ENCODE results near the gene MAGI1. TPM values are rescaled to one million over a fixed set of nuclear protein-coding genes. Genes with fewer than 3 reads are reported as not detected.

MAGI1 gene
- total and polyA plus RNA-seq, 4 donors: 5.0 to 69.2 (median 28.5) TPM

GRCh38 chr3:66073464-66074141, 34.9 kb upstream of the MAGI1 start:
- intact Hi-C loops (cut with DNase I): no loop called here
- ATAC-seq (ENCODE audit: low FRiP score) (no peak), DNase-seq (no peak)
- 81 to 88% methylated on average over 8 of the region's 8 CpGs for WGBS, 2 donors
- no peaks in the 10 kb centered on the region for H3K36me3 ChIP-seq (ENCODE audit: control insufficient read depth in 1 of 2, insufficient read depth in 2 of 2, low read length in 1 of 2)
- H3K27me3 ChIP-seq (ENCODE audit: control insufficient read depth in 1 of 2, insufficient read depth in 2 of 2, low read length in 1 of 2): no peaks in the 10 kb centered on the region
- H3K4me3 ChIP-seq (ENCODE audit: low read length in 2 of 2): no peak overlapping the region
- no peak overlapping the region for H3K27ac ChIP-seq (ENCODE audit: low read depth in 1 of 2, low read length in 2 of 2)
- H3K4me1 ChIP-seq (ENCODE audit: control insufficient read depth in 1 of 2, insufficient read depth in 2 of 2, low read length in 2 of 2): no peaks in the 10 kb centered on the region
- H3K9me3 ChIP-seq (ENCODE audit: control insufficient read depth, low read length): peaks cover 1% of the 10 kb centered on the region

GRCh38 chr3:66068255-66068654, 29.5 kb upstream of the MAGI1 start:
- ATAC-seq (ENCODE audit: low FRiP score) (no peak), DNase-seq (no peak)
- intact Hi-C loops (cut with DNase I): no loop called here
- no peaks in the 10 kb centered on the region for H3K36me3 ChIP-seq (ENCODE audit: control insufficient read depth in 1 of 2, insufficient read depth in 2 of 2, low read length in 1 of 2)
- no peaks in the 10 kb centered on the region for H3K4me1 ChIP-seq (ENCODE audit: control insufficient read depth in 1 of 2, insufficient read depth in 2 of 2, low read length in 2 of 2)
- no peaks in the 10 kb centered on the region for H3K27me3 ChIP-seq (ENCODE audit: control insufficient read depth in 1 of 2, insufficient read depth in 2 of 2, low read length in 1 of 2)
- 91 to 93% methylated on average over 4 of the region's 4 CpGs for WGBS, 2 donors
- H3K27ac ChIP-seq (ENCODE audit: low read depth in 1 of 2, low read length in 2 of 2): no peak overlapping the region
- H3K9me3 ChIP-seq (ENCODE audit: control insufficient read depth, low read length): no peaks in the 10 kb centered on the region
- H3K4me3 ChIP-seq (ENCODE audit: low read length in 2 of 2): no peak overlapping the region

- intact Hi-C loops (cut with DNase I): no loop called here
- no peaks in the 10 kb centered on the region for H3K36me3 ChIP-seq (ENCODE audit: control insufficient read depth in 1 of 2, insufficient read depth in 2 of 2, low read length in 1 of 2)
- DNase-seq (no peak), ATAC-seq (ENCODE audit: low FRiP score) (no peak)
- 75 to 79% methylated on average over 4 of the region's 4 CpGs for whole genome bisulfite sequencing, 2 donors
- H3K27ac ChIP-seq (ENCODE audit: low read depth in 1 of 2, low read length in 2 of 2): no peak overlapping the region
- H3K9me3 ChIP-seq (ENCODE audit: control insufficient read depth, low read length): no peaks in the 10 kb centered on the region
- no peaks in the 10 kb centered on the region for H3K4me1 ChIP-seq (ENCODE audit: control insufficient read depth in 1 of 2, insufficient read depth in 2 of 2, low read length in 2 of 2)
- H3K27me3 ChIP-seq (ENCODE audit: control insufficient read depth in 1 of 2, insufficient read depth in 2 of 2, low read length in 1 of 2): no peaks in the 10 kb centered on the region
- no peak overlapping the region for H3K4me3 ChIP-seq (ENCODE audit: low read length in 2 of 2)
These were observed 28.4 kb upstream of the MAGI1 start for GRCh38 chr3:66066963-66067617.

GRCh38 chr3:66055289-66055688, 16.6 kb upstream of the MAGI1 start:
- Histone ChIP-seq H3K4me1 (ENCODE audit: control insufficient read depth in 1 of 2, insufficient read depth in 2 of 2, low read length in 2 of 2) (peaks cover 2 to 8% of the 10 kb centered on the region in 2 donors), H3K27ac (ENCODE audit: low read depth in 1 of 2, low read length in 2 of 2) (no peak overlapping the region), H3K36me3 (ENCODE audit: control insufficient read depth in 1 of 2, insufficient read depth in 2 of 2, low read length in 1 of 2) (no peaks in the 10 kb centered on the region), H3K9me3 (ENCODE audit: control insufficient read depth, low read length) (no peaks in the 10 kb centered on the region), H3K4me3 (ENCODE audit: low read length in 2 of 2) (no peak overlapping the region), H3K27me3 (ENCODE audit: control insufficient read depth in 1 of 2, insufficient read depth in 2 of 2, low read length in 1 of 2) (no peaks in the 10 kb centered on the region)
- intact Hi-C loops (cut with DNase I): no loop called here
- no peak for ATAC-seq (ENCODE audit: low FRiP score)
- DNase-seq: no peak
- WGBS, 2 donors: 11 to 14% methylated on average over 2 of the region's 2 CpGs

GRCh38 chr3:66053550-66054094, 14.9 kb upstream of the MAGI1 start:
- no peaks in the 10 kb centered on the region for H3K27me3 ChIP-seq (ENCODE audit: control insufficient read depth in 1 of 2, insufficient read depth in 2 of 2, low read length in 1 of 2)
- H3K27ac ChIP-seq (ENCODE audit: low read depth in 1 of 2, low read length in 2 of 2): peak overlapping the region; percentile 43 to 79
- no peak overlapping the region for H3K4me3 ChIP-seq (ENCODE audit: low read length in 2 of 2)
- no peaks in the 10 kb centered on the region for H3K9me3 ChIP-seq (ENCODE audit: control insufficient read depth, low read length)
- ATAC-seq (ENCODE audit: low FRiP score) (peak; percentile 87), DNase-seq (peak; percentile 56 to 79)
- H3K4me1 ChIP-seq (ENCODE audit: control insufficient read depth in 1 of 2, insufficient read depth in 2 of 2, low read length in 2 of 2): peaks cover 2 to 8% of the 10 kb centered on the region in 2 donors
- WGBS, 2 donors: 33 to 36% methylated on average over 7 of the region's 7 CpGs
- intact Hi-C loops (cut with DNase I): no loop called here
- H3K36me3 ChIP-seq (ENCODE audit: control insufficient read depth in 1 of 2, insufficient read depth in 2 of 2, low read length in 1 of 2): no peaks in the 10 kb centered on the region

- Histone ChIP-seq H3K4me1 (ENCODE audit: control insufficient read depth in 1 of 2, insufficient read depth in 2 of 2, low read length in 2 of 2) (peaks cover 2 to 8% of the 10 kb centered on the region in 2 donors), H3K36me3 (ENCODE audit: control insufficient read depth in 1 of 2, insufficient read depth in 2 of 2, low read length in 1 of 2) (no peaks in the 10 kb centered on the region), H3K4me3 (ENCODE audit: low read length in 2 of 2) (no peak overlapping the region), H3K9me3 (ENCODE audit: control insufficient read depth, low read length) (no peaks in the 10 kb centered on the region), H3K27ac (ENCODE audit: low read depth in 1 of 2, low read length in 2 of 2) (peak overlapping the region in 1 of 2 donors; percentile 54), H3K27me3 (ENCODE audit: control insufficient read depth in 1 of 2, insufficient read depth in 2 of 2, low read length in 1 of 2) (no peaks in the 10 kb centered on the region)
- ATAC-seq (ENCODE audit: low FRiP score) (peak; percentile 54), DNase-seq (no peak)
- intact Hi-C loops (cut with DNase I): no loop called here
- 20 to 24% methylated on average over 2 of the region's 2 CpGs for WGBS, 2 donors
These were observed 14.2 kb upstream of the MAGI1 start for GRCh38 chr3:66052721-66053549.

- Histone ChIP-seq H3K4me1 (ENCODE audit: control insufficient read depth in 1 of 2, insufficient read depth in 2 of 2, low read length in 2 of 2) (peaks cover 2 to 8% of the 10 kb centered on the region in 2 donors), H3K4me3 (ENCODE audit: low read length in 2 of 2) (no peak overlapping the region), H3K27me3 (ENCODE audit: control insufficient read depth in 1 of 2, insufficient read depth in 2 of 2, low read length in 1 of 2) (no peaks in the 10 kb centered on the region), H3K36me3 (ENCODE audit: control insufficient read depth in 1 of 2, insufficient read depth in 2 of 2, low read length in 1 of 2) (no peaks in the 10 kb centered on the region), H3K27ac (ENCODE audit: low read depth in 1 of 2, low read length in 2 of 2) (no peak overlapping the region), H3K9me3 (ENCODE audit: control insufficient read depth, low read length) (no peaks in the 10 kb centered on the region)
- 94 to 97% methylated on average over 2 of the region's 2 CpGs for WGBS, 2 donors
- DNase-seq (no peak), ATAC-seq (ENCODE audit: low FRiP score) (no peak)
- intact Hi-C loops (cut with DNase I): no loop called here
These were observed 12.1 kb upstream of the MAGI1 start for GRCh38 chr3:66050821-66051220.

GRCh38 chr3:66048051-66048395, 9.3 kb upstream of the MAGI1 start:
- Histone ChIP-seq H3K4me1 (ENCODE audit: control insufficient read depth in 1 of 2, insufficient read depth in 2 of 2, low read length in 2 of 2) (peaks cover 2 to 5% of the 10 kb centered on the region in 2 donors), H3K36me3 (ENCODE audit: control insufficient read depth in 1 of 2, insufficient read depth in 2 of 2, low read length in 1 of 2) (no peaks in the 10 kb centered on the region), H3K27me3 (ENCODE audit: control insufficient read depth in 1 of 2, insufficient read depth in 2 of 2, low read length in 1 of 2) (no peaks in the 10 kb centered on the region), H3K27ac (ENCODE audit: low read depth in 1 of 2, low read length in 2 of 2) (no peak overlapping the region), H3K4me3 (ENCODE audit: low read length in 2 of 2) (no peak overlapping the region), H3K9me3 (ENCODE audit: control insufficient read depth, low read length) (no peaks in the 10 kb centered on the region)
- intact Hi-C loops (cut with DNase I): loop anchor here in 1 of 2 donors (5.0 kb wide), 1 partner anchor 156 kb away; no protein-coding TSS in a partner anchor
- DNase-seq (no peak), ATAC-seq (ENCODE audit: low FRiP score) (no peak)
